Fibroblast of villous mesenchyme (primary cell): Measurements from ENCODE around the gene DHX35. TPM values are rescaled to one million over a fixed set of nuclear protein-coding genes. Genes with fewer than 3 reads are reported as not detected.

Experiments
- DNase-seq: peaks from one replicate; pipeline ENCODE4 v3.0.0-alpha.2; 2010; ENCODE audit warnings: low read depth
- H3K4me3 ChIP-seq: 2 replicates; pipeline ENCODE4 v1.5.1; 2011; ENCODE audit warnings: low read depth, mild to moderate bottlenecking, low read length
- CTCF ChIP-seq: IDR thresholded peaks from 2 replicates; pipeline ENCODE4 v1.5.1; 2012; ENCODE audit warnings: low read depth, mild to moderate bottlenecking, low read length; ENCODE audit not compliant: insufficient read depth
- total RNA-seq: library from RNA; depleted of rRNA; stranded (reverse); fragments of >200 nt; gene quantifications from 2 replicates; pipeline ENCODE4 v1.2.3, GENCODE V29; 2012

The DHX35 gene
- total RNA-seq, 1 donor, result 12.5 TPM

GRCh38 chr20:38962928-38963401, 821 bp downstream of the DHX35 start:
- H3K4me3 ChIP-seq, result peak overlapping the region; percentile 91
- no peak for TF ChIP-seq CTCF
- DNase-seq, result no peak

GRCh38 chr20:38963745-38964144, 1.6 kb downstream of the DHX35 start:
- TF ChIP-seq CTCF, result no peak
- no peak for DNase-seq
- H3K4me3 ChIP-seq, result no peak overlapping the region

GRCh38 chr20:38965264-38965663, 3.1 kb downstream of the DHX35 start:
- TF ChIP-seq CTCF, result no peak
- no peak overlapping the region for H3K4me3 ChIP-seq
- DNase-seq, result no peak

GRCh38 chr20:38968090-38968489, 5.9 kb downstream of the DHX35 start:
- TF ChIP-seq CTCF, result no peak
- H3K4me3 ChIP-seq, result no peak overlapping the region
- no peak for DNase-seq

GRCh38 chr20:38969708-38970107, 7.6 kb downstream of the DHX35 start:
- H3K4me3 ChIP-seq, result no peak overlapping the region
- DNase-seq, result peak; percentile 35
- no peak for TF ChIP-seq CTCF

- no peak overlapping the region for H3K4me3 ChIP-seq
- TF ChIP-seq CTCF, result no peak
- peak; percentile 85 for DNase-seq
Observed at GRCh38 chr20:38970302-38970701, 8.2 kb downstream of the DHX35 start.

- no peak for TF ChIP-seq CTCF
- DNase-seq, result no peak
- no peak overlapping the region for H3K4me3 ChIP-seq
Observed at GRCh38 chr20:38973107-38973506, 11.0 kb downstream of the DHX35 start.
